GM23338 (cell line): ENCODE data around the gene SMNDC1. TPM values are rescaled to one million over a fixed set of nuclear protein-coding genes. Genes with fewer than 3 reads are reported as not detected.

Source experiments
- ATAC-seq: fragments of 200-7000 bp; cut with Tn5 transposase; 3 replicates; pipeline ENCODE4 v1.9.1; 2020
- DNase-seq: peaks from one replicate; pipeline ENCODE4 v3.0.0-alpha.2; 2015; ENCODE audit warnings: low spot score
- H2AFZ ChIP-seq: fragments of 200-600 bp; sonication (generic); 2 replicates; pipeline ENCODE4 v1.8.0; 2016; ENCODE audit warnings: antibody characterized with exemption, mild to moderate bottlenecking, moderate library complexity
- H3F3A ChIP-seq: fragments of 200-600 bp; sonication (generic); replicated peaks from 2 replicates; pipeline ENCODE4 v1.8.0; 2017; ENCODE audit warnings: antibody characterized with exemption, mixed run types, low read depth
- H3K27ac ChIP-seq: fragments of 200-600 bp; sonication (generic); 2 replicates; pipeline ENCODE4 v1.6.1; 2016; ENCODE audit warnings: low read depth
- H3K27me3 ChIP-seq: fragments of 200-600 bp; sonication (generic); 2 replicates; pipeline ENCODE4 v1.8.0; 2016; ENCODE audit warnings: mild to moderate bottlenecking, mixed run types, moderate library complexity; ENCODE audit not compliant: insufficient read depth
- H3K36me3 ChIP-seq: fragments of 200-600 bp; sonication (generic); 2 replicates; pipeline ENCODE4 v1.8.0; 2016; ENCODE audit warnings: mild to moderate bottlenecking; ENCODE audit not compliant: insufficient read depth
- H3K4me1 ChIP-seq: fragments of 200-600 bp; sonication (generic); 2 replicates; pipeline ENCODE4 v1.8.0; 2016; ENCODE audit warnings: mild to moderate bottlenecking, moderate library complexity; ENCODE audit not compliant: insufficient read depth
- H3K4me2 ChIP-seq: fragments of 200-600 bp; sonication (generic); 2 replicates; pipeline ENCODE4 v1.7.1; 2017; ENCODE audit warnings: mixed run types
- H3K4me3 ChIP-seq: fragments of 200-600 bp; sonication (generic); 2 replicates; pipeline ENCODE4 v1.6.1; 2016; ENCODE audit warnings: mixed run types
- H3K79me2 ChIP-seq: fragments of 200-600 bp; sonication (generic); replicated peaks from 2 replicates; pipeline ENCODE4 v1.8.0; 2017; ENCODE audit warnings: mild to moderate bottlenecking; ENCODE audit not compliant: insufficient read depth
- H3K9me2 ChIP-seq: fragments of 200-600 bp; sonication (generic); 2 replicates; pipeline ENCODE4 v1.8.0; 2017; ENCODE audit not compliant: insufficient read depth
- H4K20me1 ChIP-seq: fragments of 200-600 bp; sonication (generic); replicated peaks from 2 replicates; pipeline ENCODE4 v1.8.0; 2017; ENCODE audit warnings: mild to moderate bottlenecking; ENCODE audit not compliant: insufficient read depth
- H3K27ac Mint-ChIP-seq: 2 replicates; pipeline ENCODE4 v1.8.0; 2020; ENCODE audit warnings: inconsistent platforms, mild to moderate bottlenecking, moderate library complexity, mixed read lengths
- H3K27me3 Mint-ChIP-seq: 3 replicates; pipeline ENCODE4 v1.8.0; 2022; ENCODE audit warnings: low read depth, mild to moderate bottlenecking, moderate library complexity, mixed read lengths, inconsistent platforms; ENCODE audit not compliant: insufficient read depth, poor library complexity
- H3K36me3 Mint-ChIP-seq: 3 replicates; pipeline ENCODE4 v1.8.0; 2021; ENCODE audit warnings: low read depth, mild to moderate bottlenecking, inconsistent platforms, moderate library complexity, mixed read lengths
- H3K4me1 Mint-ChIP-seq: 3 replicates; pipeline ENCODE4 v1.8.0; 2020; ENCODE audit warnings: mild to moderate bottlenecking, inconsistent platforms, mixed read lengths
- H3K4me3 Mint-ChIP-seq: 3 replicates; pipeline ENCODE4 v1.8.0; 2021; ENCODE audit warnings: moderate library complexity, mild to moderate bottlenecking, inconsistent platforms, mixed read lengths
- H3K9me3 Mint-ChIP-seq: 3 replicates; pipeline ENCODE4 v1.8.0; 2020; ENCODE audit warnings: moderate library complexity, mild to moderate bottlenecking, inconsistent platforms, mixed read lengths
- CREB1 ChIP-seq: fragments of 250-450 bp; sonication (Bioruptor Pico); IDR thresholded peaks from 2 replicates; pipeline ENCODE4 v1.5.0; 2020; ENCODE audit warnings: low read depth, mild to moderate bottlenecking, moderate library complexity
- EZH2 ChIP-seq: fragments of 200-600 bp; sonication (generic); IDR thresholded peaks from one replicate; pipeline ENCODE4 v1.8.0; 2017; ENCODE audit warnings: antibody characterized with exemption, mild to moderate bottlenecking, low read depth; ENCODE audit not compliant: unreplicated experiment
- EZH2phosphoT487 ChIP-seq: fragments of 200-600 bp; sonication (generic); IDR thresholded peaks from one replicate; pipeline ENCODE4 v1.8.1; 2018; ENCODE audit warnings: antibody characterized with exemption; ENCODE audit not compliant: unreplicated experiment
- JUNB ChIP-seq: IDR thresholded peaks from one replicate; pipeline ENCODE4 v1.6.1; 2016; ENCODE audit warnings: antibody characterized with exemption; ENCODE audit not compliant: unreplicated experiment
- NANOG ChIP-seq: IDR thresholded peaks from 2 replicates; pipeline ENCODE4 v1.6.1; 2016; ENCODE audit warnings: antibody characterized with exemption, borderline replicate concordance
- POLR2AphosphoS5 ChIP-seq: IDR thresholded peaks from 2 replicates; pipeline ENCODE4 v1.6.1; 2016; ENCODE audit warnings: antibody characterized with exemption, low read depth
- STAT1 ChIP-seq: IDR thresholded peaks from one replicate; pipeline ENCODE4 v1.6.1; 2016; ENCODE audit warnings: antibody characterized with exemption; ENCODE audit not compliant: unreplicated experiment
- ZNF114 ChIP-seq: fragments of 250-450 bp; sonication (Bioruptor Pico); IDR thresholded peaks from 2 replicates; pipeline ENCODE4 v1.5.0; 2020; ENCODE audit warnings: mild to moderate bottlenecking, moderate library complexity
- ZNF331 ChIP-seq: fragments of 250-450 bp; sonication (Bioruptor Pico); IDR thresholded peaks from 2 replicates; pipeline ENCODE4 v1.5.0; 2020; ENCODE audit warnings: low read depth, mild to moderate bottlenecking, moderate library complexity
- polyA plus RNA-seq: library from polyadenylated mRNA; unstranded; fragments of >200 nt; fragmentation: Nextera tagmentation; extraction: Ambion mirVana; gene quantifications from 2 replicates; pipeline ENCODE4 v1.2.1, GENCODE V29; 2016
- total RNA-seq: library from RNA; depleted of rRNA; stranded (reverse); fragments of >200 nt; shearing (Covaris generic); gene quantifications from 2 replicates; pipeline ENCODE4 v1.2.3, GENCODE V29; 2014
- TF ChIP-seq, protein P1 (sequence below): IDR thresholded peaks from one replicate; pipeline ENCODE4 v1.6.1; 2018; ENCODE audit warnings: antibody characterized with exemption; ENCODE audit not compliant: unreplicated experiment
- TF ChIP-seq, protein P2 (sequence below), 2 experiments: fragments of 200-600 bp in 1 of 2; sonication (generic) in 1 of 2; conservative IDR thresholded peaks; 2 replicates each; pipeline versions ENCODE4 v1.5.1 to v1.6.1; 2016 to 2017; ENCODE audit warnings: antibody characterized with exemption in 2 of 2, low read depth in 2 of 2, mild to moderate bottlenecking in 2 of 2, moderate library complexity in 1 of 2
- TF ChIP-seq, protein P3 (sequence below): fragments of 250-450 bp; sonication (Bioruptor Pico); IDR thresholded peaks from 2 replicates; pipeline ENCODE4 v1.5.0; 2020; ENCODE audit warnings: mild to moderate bottlenecking, moderate library complexity
- TF ChIP-seq, protein P4 (sequence below): IDR thresholded peaks from 2 replicates; pipeline ENCODE4 v1.6.1; 2016; ENCODE audit warnings: antibody characterized with exemption

SMNDC1 gene
- total and polyA plus RNA-seq, 2 experiments from 2014 or later = 28.4 to 45.1 TPM

GRCh38 chr10:110300486-110300986 is 4.2 kb downstream of the SMNDC1 start:
- ATAC-seq (no peak), DNase-seq (no peak)
- Histone ChIP-seq H3K9me2 (no peaks in the 10 kb centered on the region), H3K36me3 (peaks cover 73% of the 10 kb centered on the region), H3K79me2 (peaks cover 69% of the 10 kb centered on the region), H2AFZ (no peak overlapping the region), H3F3A (no peaks in the 10 kb centered on the region), H3K4me3 (no peak overlapping the region), H4K20me1 (peaks cover 34% of the 10 kb centered on the region), H3K27ac (no peak overlapping the region), H3K4me1 (no peaks in the 10 kb centered on the region; the same call in 1 of the 2 replicates), H3K4me2 (no peak overlapping the region), H3K27me3 (no peaks in the 10 kb centered on the region)
- Mint-ChIP-seq H3K36me3 (peaks cover 77% of the 10 kb centered on the region), H3K9me3 (no peaks in the 10 kb centered on the region), H3K27me3 (peaks cover 8% of the 10 kb centered on the region), H3K4me1 (peaks cover 15% of the 10 kb centered on the region), H3K27ac (no peak overlapping the region), H3K4me3 (no peak overlapping the region)
- TF ChIP-seq POLR2AphosphoS5 (no peak), STAT1 (no peak), EZH2 (no peak), ZNF114 (CRISPR knock-in tag) (no peak), NANOG (no peak), EZH2phosphoT487 (no peak), ZNF331 (CRISPR knock-in tag) (no peak), JUNB (no peak), CREB1 (CRISPR knock-in tag) (no peak)
- TF ChIP-seq, protein P1, sequence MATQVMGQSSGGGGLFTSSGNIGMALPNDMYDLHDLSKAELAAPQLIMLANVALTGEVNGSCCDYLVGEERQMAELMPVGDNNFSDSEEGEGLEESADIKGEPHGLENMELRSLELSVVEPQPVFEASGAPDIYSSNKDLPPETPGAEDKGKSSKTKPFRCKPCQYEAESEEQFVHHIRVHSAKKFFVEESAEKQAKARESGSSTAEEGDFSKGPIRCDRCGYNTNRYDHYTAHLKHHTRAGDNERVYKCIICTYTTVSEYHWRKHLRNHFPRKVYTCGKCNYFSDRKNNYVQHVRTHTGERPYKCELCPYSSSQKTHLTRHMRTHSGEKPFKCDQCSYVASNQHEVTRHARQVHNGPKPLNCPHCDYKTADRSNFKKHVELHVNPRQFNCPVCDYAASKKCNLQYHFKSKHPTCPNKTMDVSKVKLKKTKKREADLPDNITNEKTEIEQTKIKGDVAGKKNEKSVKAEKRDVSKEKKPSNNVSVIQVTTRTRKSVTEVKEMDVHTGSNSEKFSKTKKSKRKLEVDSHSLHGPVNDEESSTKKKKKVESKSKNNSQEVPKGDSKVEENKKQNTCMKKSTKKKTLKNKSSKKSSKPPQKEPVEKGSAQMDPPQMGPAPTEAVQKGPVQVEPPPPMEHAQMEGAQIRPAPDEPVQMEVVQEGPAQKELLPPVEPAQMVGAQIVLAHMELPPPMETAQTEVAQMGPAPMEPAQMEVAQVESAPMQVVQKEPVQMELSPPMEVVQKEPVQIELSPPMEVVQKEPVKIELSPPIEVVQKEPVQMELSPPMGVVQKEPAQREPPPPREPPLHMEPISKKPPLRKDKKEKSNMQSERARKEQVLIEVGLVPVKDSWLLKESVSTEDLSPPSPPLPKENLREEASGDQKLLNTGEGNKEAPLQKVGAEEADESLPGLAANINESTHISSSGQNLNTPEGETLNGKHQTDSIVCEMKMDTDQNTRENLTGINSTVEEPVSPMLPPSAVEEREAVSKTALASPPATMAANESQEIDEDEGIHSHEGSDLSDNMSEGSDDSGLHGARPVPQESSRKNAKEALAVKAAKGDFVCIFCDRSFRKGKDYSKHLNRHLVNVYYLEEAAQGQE = no peak
- TF ChIP-seq, protein P2, sequence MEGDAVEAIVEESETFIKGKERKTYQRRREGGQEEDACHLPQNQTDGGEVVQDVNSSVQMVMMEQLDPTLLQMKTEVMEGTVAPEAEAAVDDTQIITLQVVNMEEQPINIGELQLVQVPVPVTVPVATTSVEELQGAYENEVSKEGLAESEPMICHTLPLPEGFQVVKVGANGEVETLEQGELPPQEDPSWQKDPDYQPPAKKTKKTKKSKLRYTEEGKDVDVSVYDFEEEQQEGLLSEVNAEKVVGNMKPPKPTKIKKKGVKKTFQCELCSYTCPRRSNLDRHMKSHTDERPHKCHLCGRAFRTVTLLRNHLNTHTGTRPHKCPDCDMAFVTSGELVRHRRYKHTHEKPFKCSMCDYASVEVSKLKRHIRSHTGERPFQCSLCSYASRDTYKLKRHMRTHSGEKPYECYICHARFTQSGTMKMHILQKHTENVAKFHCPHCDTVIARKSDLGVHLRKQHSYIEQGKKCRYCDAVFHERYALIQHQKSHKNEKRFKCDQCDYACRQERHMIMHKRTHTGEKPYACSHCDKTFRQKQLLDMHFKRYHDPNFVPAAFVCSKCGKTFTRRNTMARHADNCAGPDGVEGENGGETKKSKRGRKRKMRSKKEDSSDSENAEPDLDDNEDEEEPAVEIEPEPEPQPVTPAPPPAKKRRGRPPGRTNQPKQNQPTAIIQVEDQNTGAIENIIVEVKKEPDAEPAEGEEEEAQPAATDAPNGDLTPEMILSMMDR (conservative IDR thresholded peaks at IDR 0.05; ENCODE audit: low read depth in 2 of 2) = no peak
- TF ChIP-seq, protein P3, sequence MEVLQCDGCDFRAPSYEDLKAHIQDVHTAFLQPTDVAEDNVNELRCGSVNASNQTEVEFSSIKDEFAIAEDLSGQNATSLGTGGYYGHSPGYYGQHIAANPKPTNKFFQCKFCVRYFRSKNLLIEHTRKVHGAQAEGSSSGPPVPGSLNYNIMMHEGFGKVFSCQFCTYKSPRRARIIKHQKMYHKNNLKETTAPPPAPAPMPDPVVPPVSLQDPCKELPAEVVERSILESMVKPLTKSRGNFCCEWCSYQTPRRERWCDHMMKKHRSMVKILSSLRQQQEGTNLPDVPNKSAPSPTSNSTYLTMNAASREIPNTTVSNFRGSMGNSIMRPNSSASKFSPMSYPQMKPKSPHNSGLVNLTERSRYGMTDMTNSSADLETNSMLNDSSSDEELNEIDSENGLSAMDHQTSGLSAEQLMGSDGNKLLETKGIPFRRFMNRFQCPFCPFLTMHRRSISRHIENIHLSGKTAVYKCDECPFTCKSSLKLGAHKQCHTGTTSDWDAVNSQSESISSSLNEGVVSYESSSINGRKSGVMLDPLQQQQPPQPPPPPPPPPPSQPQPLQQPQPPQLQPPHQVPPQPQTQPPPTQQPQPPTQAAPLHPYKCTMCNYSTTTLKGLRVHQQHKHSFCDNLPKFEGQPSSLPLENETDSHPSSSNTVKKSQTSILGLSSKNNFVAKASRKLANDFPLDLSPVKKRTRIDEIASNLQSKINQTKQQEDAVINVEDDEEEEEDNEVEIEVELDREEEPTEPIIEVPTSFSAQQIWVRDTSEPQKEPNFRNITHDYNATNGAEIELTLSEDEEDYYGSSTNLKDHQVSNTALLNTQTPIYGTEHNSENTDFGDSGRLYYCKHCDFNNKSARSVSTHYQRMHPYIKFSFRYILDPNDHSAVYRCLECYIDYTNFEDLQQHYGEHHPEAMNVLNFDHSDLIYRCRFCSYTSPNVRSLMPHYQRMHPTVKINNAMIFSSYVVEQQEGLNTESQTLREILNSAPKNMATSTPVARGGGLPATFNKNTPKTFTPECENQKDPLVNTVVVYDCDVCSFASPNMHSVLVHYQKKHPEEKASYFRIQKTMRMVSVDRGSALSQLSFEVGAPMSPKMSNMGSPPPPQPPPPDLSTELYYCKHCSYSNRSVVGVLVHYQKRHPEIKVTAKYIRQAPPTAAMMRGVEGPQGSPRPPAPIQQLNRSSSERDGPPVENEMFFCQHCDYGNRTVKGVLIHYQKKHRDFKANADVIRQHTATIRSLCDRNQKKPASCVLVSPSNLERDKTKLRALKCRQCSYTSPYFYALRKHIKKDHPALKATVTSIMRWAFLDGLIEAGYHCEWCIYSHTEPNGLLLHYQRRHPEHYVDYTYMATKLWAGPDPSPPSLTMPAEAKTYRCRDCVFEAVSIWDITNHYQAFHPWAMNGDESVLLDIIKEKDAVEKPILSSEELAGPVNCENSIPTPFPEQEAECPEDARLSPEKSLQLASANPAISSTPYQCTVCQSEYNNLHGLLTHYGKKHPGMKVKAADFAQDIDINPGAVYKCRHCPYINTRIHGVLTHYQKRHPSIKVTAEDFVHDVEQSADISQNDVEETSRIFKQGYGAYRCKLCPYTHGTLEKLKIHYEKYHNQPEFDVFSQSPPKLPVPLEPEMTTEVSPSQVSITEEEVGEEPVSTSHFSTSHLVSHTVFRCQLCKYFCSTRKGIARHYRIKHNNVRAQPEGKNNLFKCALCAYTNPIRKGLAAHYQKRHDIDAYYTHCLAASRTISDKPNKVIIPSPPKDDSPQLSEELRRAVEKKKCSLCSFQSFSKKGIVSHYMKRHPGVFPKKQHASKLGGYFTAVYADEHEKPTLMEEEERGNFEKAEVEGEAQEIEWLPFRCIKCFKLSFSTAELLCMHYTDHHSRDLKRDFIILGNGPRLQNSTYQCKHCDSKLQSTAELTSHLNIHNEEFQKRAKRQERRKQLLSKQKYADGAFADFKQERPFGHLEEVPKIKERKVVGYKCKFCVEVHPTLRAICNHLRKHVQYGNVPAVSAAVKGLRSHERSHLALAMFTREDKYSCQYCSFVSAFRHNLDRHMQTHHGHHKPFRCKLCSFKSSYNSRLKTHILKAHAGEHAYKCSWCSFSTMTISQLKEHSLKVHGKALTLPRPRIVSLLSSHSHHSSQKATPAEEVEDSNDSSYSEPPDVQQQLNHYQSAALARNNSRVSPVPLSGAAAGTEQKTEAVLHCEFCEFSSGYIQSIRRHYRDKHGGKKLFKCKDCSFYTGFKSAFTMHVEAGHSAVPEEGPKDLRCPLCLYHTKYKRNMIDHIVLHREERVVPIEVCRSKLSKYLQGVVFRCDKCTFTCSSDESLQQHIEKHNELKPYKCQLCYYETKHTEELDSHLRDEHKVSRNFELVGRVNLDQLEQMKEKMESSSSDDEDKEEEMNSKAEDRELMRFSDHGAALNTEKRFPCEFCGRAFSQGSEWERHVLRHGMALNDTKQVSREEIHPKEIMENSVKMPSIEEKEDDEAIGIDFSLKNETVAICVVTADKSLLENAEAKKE (CRISPR knock-in tag) = no peak
- TF ChIP-seq, protein P4, sequence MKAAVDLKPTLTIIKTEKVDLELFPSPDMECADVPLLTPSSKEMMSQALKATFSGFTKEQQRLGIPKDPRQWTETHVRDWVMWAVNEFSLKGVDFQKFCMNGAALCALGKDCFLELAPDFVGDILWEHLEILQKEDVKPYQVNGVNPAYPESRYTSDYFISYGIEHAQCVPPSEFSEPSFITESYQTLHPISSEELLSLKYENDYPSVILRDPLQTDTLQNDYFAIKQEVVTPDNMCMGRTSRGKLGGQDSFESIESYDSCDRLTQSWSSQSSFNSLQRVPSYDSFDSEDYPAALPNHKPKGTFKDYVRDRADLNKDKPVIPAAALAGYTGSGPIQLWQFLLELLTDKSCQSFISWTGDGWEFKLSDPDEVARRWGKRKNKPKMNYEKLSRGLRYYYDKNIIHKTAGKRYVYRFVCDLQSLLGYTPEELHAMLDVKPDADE = no peak
